ENCODE data around the gene RCOR3.
"Not testable (repeated sequence)": the region's sequence is repeated elsewhere in the genome, so short reads cannot be mapped to it uniquely, and the experiment has no call there.

RCOR3 gene

DNA sequence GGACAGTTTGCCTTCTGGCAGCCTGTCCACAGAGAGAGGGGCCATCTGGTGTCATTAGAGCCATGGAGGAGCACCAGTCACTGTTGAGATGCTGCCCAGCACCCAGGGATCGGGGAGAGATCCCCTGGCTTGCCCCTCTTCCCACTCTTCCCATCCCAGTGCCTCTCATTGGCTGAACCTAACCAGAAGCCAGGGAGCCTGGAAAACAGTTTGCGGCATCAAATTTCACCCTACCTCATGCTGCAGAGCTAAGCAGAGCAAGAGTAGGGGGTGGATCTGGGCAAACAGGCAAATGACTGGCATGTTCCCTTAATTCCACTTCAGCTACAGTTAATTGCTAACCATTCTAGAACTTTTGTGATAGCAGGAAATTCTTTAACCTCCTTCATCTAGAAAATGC is 86.6 kb downstream of the RCOR3 start:
- peak; percentile 39 for DNase-seq
- H3K27ac Mint-ChIP-seq = no peak overlapping the region

DNA sequence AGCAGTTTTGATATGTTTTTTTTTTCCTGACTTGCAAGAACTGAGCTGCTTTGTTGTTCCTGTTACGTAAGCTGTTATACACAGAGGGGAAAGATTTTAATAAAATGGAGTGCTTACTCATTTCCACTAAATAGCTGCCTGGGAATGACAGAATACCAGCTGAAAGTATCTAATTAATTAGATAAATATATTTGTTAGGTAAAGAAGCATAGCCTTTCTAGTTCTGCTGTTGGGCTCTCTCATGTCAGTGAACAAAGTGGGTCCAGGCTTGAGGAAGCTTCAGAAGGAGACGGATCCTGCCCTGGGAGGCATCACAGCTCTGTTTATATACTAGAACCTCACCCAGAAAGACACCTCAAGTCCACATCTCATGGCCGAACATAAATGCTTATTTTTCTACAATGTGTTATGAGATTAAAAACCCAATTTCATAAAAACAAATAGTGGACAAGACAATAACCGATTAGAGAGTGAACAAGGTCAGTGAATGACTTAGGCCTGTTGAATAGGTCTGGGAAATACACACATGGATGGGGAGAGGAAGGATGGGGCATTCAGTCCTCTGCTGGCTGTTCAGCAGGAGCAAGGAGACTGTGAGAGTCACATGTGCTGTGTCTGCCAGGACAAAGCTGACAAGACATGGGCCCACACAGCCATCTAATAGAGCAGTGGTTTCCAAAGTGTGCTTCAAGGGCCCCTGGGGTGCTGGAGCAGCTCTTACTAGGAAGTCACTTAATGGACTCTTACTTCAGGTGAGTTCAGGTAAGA is 88.1 kb downstream of the RCOR3 start:
- TF ChIP-seq, protein P1, sequence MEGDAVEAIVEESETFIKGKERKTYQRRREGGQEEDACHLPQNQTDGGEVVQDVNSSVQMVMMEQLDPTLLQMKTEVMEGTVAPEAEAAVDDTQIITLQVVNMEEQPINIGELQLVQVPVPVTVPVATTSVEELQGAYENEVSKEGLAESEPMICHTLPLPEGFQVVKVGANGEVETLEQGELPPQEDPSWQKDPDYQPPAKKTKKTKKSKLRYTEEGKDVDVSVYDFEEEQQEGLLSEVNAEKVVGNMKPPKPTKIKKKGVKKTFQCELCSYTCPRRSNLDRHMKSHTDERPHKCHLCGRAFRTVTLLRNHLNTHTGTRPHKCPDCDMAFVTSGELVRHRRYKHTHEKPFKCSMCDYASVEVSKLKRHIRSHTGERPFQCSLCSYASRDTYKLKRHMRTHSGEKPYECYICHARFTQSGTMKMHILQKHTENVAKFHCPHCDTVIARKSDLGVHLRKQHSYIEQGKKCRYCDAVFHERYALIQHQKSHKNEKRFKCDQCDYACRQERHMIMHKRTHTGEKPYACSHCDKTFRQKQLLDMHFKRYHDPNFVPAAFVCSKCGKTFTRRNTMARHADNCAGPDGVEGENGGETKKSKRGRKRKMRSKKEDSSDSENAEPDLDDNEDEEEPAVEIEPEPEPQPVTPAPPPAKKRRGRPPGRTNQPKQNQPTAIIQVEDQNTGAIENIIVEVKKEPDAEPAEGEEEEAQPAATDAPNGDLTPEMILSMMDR (IDR thresholded peaks at IDR 0.05) = no peak
- Mint-ChIP-seq H3K9me3 (peaks cover 12% of the 10 kb centered on the region), H3K4me3 (no peak overlapping the region), H3K27me3 (ENCODE audit: low read depth, poor library complexity) (peaks cover 5% of the 10 kb centered on the region), H3K4me1 (peaks cover 10% of the 10 kb centered on the region), H3K27ac (no peak overlapping the region), H3K36me3 (ENCODE audit: low read depth) (peaks cover 12% of the 10 kb centered on the region)
- DNase-seq = no peak

More for the DNA sequence above, 86.6 kb downstream of the RCOR3 start:
- Mint-ChIP-seq H3K4me1 (peaks cover 12% of the 10 kb centered on the region), H3K27me3 (ENCODE audit: low read depth, poor library complexity) (peaks cover 5% of the 10 kb centered on the region), H3K9me3 (no peaks in the 10 kb centered on the region), H3K36me3 (ENCODE audit: low read depth) (no peaks in the 10 kb centered on the region), H3K4me3 (no peak overlapping the region)
- TF ChIP-seq, protein P1 (IDR thresholded peaks at IDR 0.05) = no peak

DNA sequence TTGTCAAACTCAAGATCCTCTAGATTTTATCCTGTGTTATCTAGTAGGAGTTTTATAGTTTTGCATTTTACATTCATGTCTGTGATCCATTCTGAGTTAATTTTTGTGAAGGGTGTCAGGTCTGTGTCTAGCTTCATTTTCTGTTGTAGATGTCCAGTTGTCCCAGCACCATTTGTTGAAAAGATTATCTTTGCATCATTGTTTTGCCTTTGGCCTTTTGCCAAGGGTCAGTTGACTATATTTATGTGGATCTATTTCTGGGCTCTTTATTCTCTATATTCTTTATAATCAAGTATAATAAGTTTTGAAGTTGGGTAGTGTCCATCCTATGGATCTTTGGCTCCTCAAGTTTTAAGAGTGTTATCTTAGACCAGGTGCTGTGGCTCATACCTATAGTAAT is 89.4 kb downstream of the RCOR3 start:
- no peak overlapping the region for H3K27ac Mint-ChIP-seq
- no peak overlapping the region for H3K4me3 Mint-ChIP-seq
- peaks cover 19% of the 10 kb centered on the region for H3K36me3 Mint-ChIP-seq (ENCODE audit: low read depth)
- TF ChIP-seq, protein P1 (IDR thresholded peaks at IDR 0.05) = no peak
- H3K9me3 Mint-ChIP-seq = peaks cover 22% of the 10 kb centered on the region
- peaks cover 10% of the 10 kb centered on the region for H3K4me1 Mint-ChIP-seq
- no peak for DNase-seq
- peaks cover 5% of the 10 kb centered on the region for H3K27me3 Mint-ChIP-seq (ENCODE audit: low read depth, poor library complexity)

DNA sequence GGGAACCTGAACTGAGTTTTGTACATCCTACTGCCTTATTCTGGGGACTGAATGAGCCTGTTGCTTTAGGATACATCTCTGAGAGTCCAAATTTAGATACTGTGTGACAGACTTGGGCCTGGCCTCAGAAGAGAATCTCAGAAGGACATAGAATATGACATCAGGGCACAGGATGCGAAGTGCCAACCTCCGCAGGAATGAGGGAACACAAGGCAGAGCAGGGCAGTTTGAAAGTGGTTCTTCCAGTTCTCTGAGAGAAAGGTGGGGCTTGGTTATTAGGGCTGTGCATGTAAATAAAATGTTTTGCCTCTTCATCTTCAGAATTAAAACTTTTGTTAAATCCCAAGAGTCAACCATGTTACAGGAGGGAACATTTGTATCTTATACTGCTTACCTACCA is 90.6 kb downstream of the RCOR3 start:
- no peak overlapping the region for H3K27ac Mint-ChIP-seq
- H3K4me3 Mint-ChIP-seq = no peak overlapping the region
- peaks cover 10% of the 10 kb centered on the region for H3K4me1 Mint-ChIP-seq
- TF ChIP-seq, protein P1 (IDR thresholded peaks at IDR 0.05) = no peak
- peaks cover 19% of the 10 kb centered on the region for H3K36me3 Mint-ChIP-seq (ENCODE audit: low read depth)
- DNase-seq = no peak
- H3K9me3 Mint-ChIP-seq = peaks cover 22% of the 10 kb centered on the region
- peaks cover 2% of the 10 kb centered on the region for H3K27me3 Mint-ChIP-seq (ENCODE audit: low read depth, poor library complexity)

DNA sequence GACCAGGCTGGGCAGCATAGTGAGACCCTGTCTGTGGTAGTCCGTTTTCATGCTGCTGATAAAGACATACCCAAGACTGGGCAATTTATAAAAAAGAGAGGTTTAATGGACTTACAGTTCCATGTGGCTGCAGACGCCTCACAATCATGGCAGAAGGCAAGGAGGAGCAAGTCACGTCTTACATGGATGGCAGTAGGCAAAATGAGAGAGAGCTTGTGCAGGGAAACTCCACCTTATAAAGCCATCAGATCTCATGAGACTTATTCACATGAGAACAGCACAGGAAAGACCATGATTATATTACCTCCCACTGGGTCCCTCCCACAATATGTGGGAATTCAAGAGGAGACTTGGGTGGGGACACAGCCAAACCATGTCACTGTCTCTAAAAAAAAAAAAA is 92.9 kb downstream of the RCOR3 start:
- peaks cover 29% of the 10 kb centered on the region for H3K36me3 Mint-ChIP-seq (ENCODE audit: low read depth)
- H3K4me3 Mint-ChIP-seq; DNase-seq; H3K27ac Mint-ChIP-seq; H3K27me3 Mint-ChIP-seq (ENCODE audit: low read depth, poor library complexity); H3K4me1 Mint-ChIP-seq: not testable (repeated sequence)
- H3K9me3 Mint-ChIP-seq = peaks cover 22% of the 10 kb centered on the region

DNA sequence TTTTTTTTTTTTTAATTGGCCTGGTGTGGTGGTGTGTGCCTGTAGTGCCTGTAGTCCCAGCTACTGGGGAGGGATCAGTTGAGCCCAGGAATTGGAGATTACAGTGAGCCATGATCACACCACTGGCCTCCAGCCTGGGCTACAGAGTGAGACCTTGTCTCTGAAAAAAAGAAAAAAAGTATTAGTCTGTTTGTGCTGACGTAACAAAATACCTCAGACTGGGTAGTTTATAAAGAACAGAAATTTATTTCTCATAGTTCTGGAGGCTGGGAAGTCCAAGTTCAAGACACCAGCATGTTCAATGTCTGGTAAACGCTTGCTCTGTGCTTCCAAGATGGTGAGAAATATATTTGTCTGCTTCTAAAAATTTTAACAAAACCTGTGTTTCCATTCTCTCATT is 93.3 kb downstream of the RCOR3 start:
- TF ChIP-seq, protein P1 (IDR thresholded peaks at IDR 0.05) = no peak
- Mint-ChIP-seq H3K36me3 (ENCODE audit: low read depth) (peaks cover 29% of the 10 kb centered on the region), H3K4me3 (no peak overlapping the region), H3K9me3 (peaks cover 22% of the 10 kb centered on the region), H3K27ac (no peak overlapping the region), H3K27me3 (ENCODE audit: low read depth, poor library complexity) (no peaks in the 10 kb centered on the region), H3K4me1 (no peaks in the 10 kb centered on the region)
- no peak for DNase-seq
